Neuronal stem cell (in vitro differentiated cells): ENCODE data around the gene DPPA5.
"Not testable (repeated sequence)": the region's sequence is repeated elsewhere in the genome, so short reads cannot be mapped to it uniquely, and the experiment has no call there.

Experiments used
- DNase-seq: peaks from one replicate; pipeline ENCODE4 v3.0.0-alpha.2; 2013; ENCODE audit warnings: low spot score
- H2AFZ ChIP-seq: one replicate; pipeline ENCODE4 v1.6.1; 2013; ENCODE audit warnings: mild to moderate bottlenecking, low read length, inconsistent platforms
- H2AK5ac ChIP-seq: 2 replicates; pipeline ENCODE4 v1.6.1; 2013; ENCODE audit warnings: low read depth, mild to moderate bottlenecking, inconsistent platforms, low read length, moderate library complexity, mixed read lengths
- H2BK120ac ChIP-seq: 2 replicates; pipeline ENCODE4 v1.6.1; 2013; ENCODE audit warnings: low read depth, mild to moderate bottlenecking, inconsistent platforms, low read length, moderate library complexity, mixed read lengths
- H2BK12ac ChIP-seq: one replicate; pipeline ENCODE4 v1.6.1; 2013; ENCODE audit warnings: low read length, inconsistent platforms
- H2BK15ac ChIP-seq: 2 replicates; pipeline ENCODE4 v1.6.1; 2013; ENCODE audit warnings: mild to moderate bottlenecking, low read length, inconsistent platforms, mixed read lengths
- H2BK5ac ChIP-seq: one replicate; pipeline ENCODE4 v1.6.1; 2013; ENCODE audit warnings: inconsistent platforms, mild to moderate bottlenecking, low read length, moderate library complexity
- H3K14ac ChIP-seq: one replicate; pipeline ENCODE4 v1.6.1; 2013; ENCODE audit warnings: low read length, inconsistent platforms
- H3K18ac ChIP-seq: 2 replicates; pipeline ENCODE4 v1.6.1; 2013; ENCODE audit warnings: low read length, inconsistent platforms
- H3K23ac ChIP-seq: 2 replicates; pipeline ENCODE4 v1.6.1; 2013; ENCODE audit warnings: low read depth, mild to moderate bottlenecking, mixed read lengths, low read length, inconsistent platforms; ENCODE audit not compliant: poor library complexity
- H3K27ac ChIP-seq: replicated peaks from 3 replicates; pipeline ENCODE4 v1.5.1; 2013; ENCODE audit warnings: low read length, inconsistent platforms
- H3K27me3 ChIP-seq, 3 experiments: 2 replicates each; pipeline ENCODE4 v1.6.1; 2013; ENCODE audit warnings: low read length in 3 of 3, mild to moderate bottlenecking in 2 of 3, inconsistent platforms in 1 of 3, low read depth in 1 of 3, mixed read lengths in 1 of 3, moderate library complexity in 1 of 3; ENCODE audit not compliant: control insufficient read depth in 3 of 3, insufficient read depth in 3 of 3
- H3K36me3 ChIP-seq, 2 donors: replicated peaks in 1 of 2; 2 replicates each; pipeline ENCODE4 v1.6.1; 2013; ENCODE audit warnings: low read length in 2 of 2; ENCODE audit not compliant: control insufficient read depth in 2 of 2, insufficient read depth in 2 of 2
- H3K4ac ChIP-seq: 2 replicates; pipeline ENCODE4 v1.6.1; 2013; ENCODE audit warnings: inconsistent platforms, mild to moderate bottlenecking, low read length, moderate library complexity
- H3K4me1 ChIP-seq, 2 donors: 1 replicate in 1 of 2; 2 replicates in 1 of 2; pipeline ENCODE4 v1.6.1; 2013; ENCODE audit warnings: low read length in 2 of 2, low read depth in 1 of 2; ENCODE audit not compliant: control insufficient read depth in 2 of 2, insufficient read depth in 1 of 2
- H3K4me2 ChIP-seq: one replicate; pipeline ENCODE4 v1.6.1; 2013; ENCODE audit warnings: mild to moderate bottlenecking, low read length, inconsistent platforms; ENCODE audit not compliant: insufficient read depth, poor library complexity, severe bottlenecking
- H3K4me3 ChIP-seq, 2 donors: 2 replicates each; pipeline ENCODE4 v1.5.1; 2013; ENCODE audit warnings: low read length in 2 of 2, mild to moderate bottlenecking in 2 of 2, inconsistent platforms in 1 of 2, moderate library complexity in 1 of 2
- H3K79me1 ChIP-seq: one replicate; pipeline ENCODE4 v1.6.1; 2013; ENCODE audit warnings: low read depth, mild to moderate bottlenecking, inconsistent platforms, low read length, moderate library complexity
- H3K9ac ChIP-seq: one replicate; pipeline ENCODE4 v1.6.1; 2013; ENCODE audit warnings: mild to moderate bottlenecking, low read depth, low read length, inconsistent platforms; ENCODE audit not compliant: poor library complexity
- H3K9me3 ChIP-seq, 2 donors: replicated peaks in 1 of 2; 2 replicates each; pipeline versions ENCODE3 to v1.6.1; 2013; ENCODE audit warnings: low read length in 2 of 2, mild to moderate bottlenecking in 2 of 2, inconsistent platforms in 1 of 2, low read depth in 1 of 2, mixed read lengths in 1 of 2, moderate library complexity in 1 of 2; ENCODE audit not compliant: control insufficient read depth in 2 of 2, insufficient read depth in 1 of 2
- H4K8ac ChIP-seq: one replicate; pipeline ENCODE4 v1.6.1; 2013; ENCODE audit warnings: low read depth, mild to moderate bottlenecking, inconsistent platforms, low read length, moderate library complexity
- H4K91ac ChIP-seq: one replicate; pipeline ENCODE4 v1.6.1; 2013; ENCODE audit warnings: low read length, low read depth, mild to moderate bottlenecking, inconsistent platforms; ENCODE audit not compliant: poor library complexity
- WGBS, 2 donors: extraction: QIAGEN DNeasy Blood & Tissue Kit; methylation state at CpG; one replicate each; pipeline ENCODE4 v1.1.7; 2013; ENCODE audit warnings: missing lambda C conversion rate in 2 of 2, mixed read lengths in 1 of 2; ENCODE audit not compliant: insufficient read length in 2 of 2, insufficient replicate concordance in 1 of 2; ENCODE audit errors: extremely low coverage in 2 of 2; 5-methylcytosine and 5-hydroxymethylcytosine counted together

DPPA5 gene

GRCh38 chr6:73393278-73393677 is 39.2 kb upstream of the DPPA5 start:
- Histone ChIP-seq H3K4me3 (no peak overlapping the region), H2BK15ac (no peak overlapping the region), H2BK120ac (no peak overlapping the region), H2AK5ac (no peak overlapping the region), H3K4me1 (peaks cover 0 to 4% of the 10 kb centered on the region in 2 donors), H4K8ac (no peak overlapping the region), H3K9ac (no peak overlapping the region), H3K36me3 (no peaks in the 10 kb centered on the region), H3K9me3 (peaks cover 0 to 2% of the 10 kb centered on the region in 2 donors), H2BK5ac (no peak overlapping the region), H3K27ac (no peak overlapping the region), H3K23ac (no peak overlapping the region), H3K18ac (no peak overlapping the region), H3K14ac (no peak overlapping the region), H2AFZ (no peak overlapping the region), H3K4ac (no peak overlapping the region), H3K4me2 (no peak overlapping the region), H3K79me1 (no peaks in the 10 kb centered on the region), H3K27me3 (peaks cover 0 to 10% (median 0%) of the 10 kb centered on the region in 3 experiments), H2BK12ac (no peak overlapping the region), H4K91ac (no peak overlapping the region)
- WGBS, 2 donors = no CpG with 5 or more reads among the region's 3 CpGs
- DNase-seq = no peak

GRCh38 chr6:73392188-73392587 is 38.1 kb upstream of the DPPA5 start:
- H2AK5ac ChIP-seq, DNase-seq, H3K4me2 ChIP-seq, H2AFZ ChIP-seq, H3K4ac ChIP-seq, H3K14ac ChIP-seq, H3K23ac ChIP-seq, H2BK15ac ChIP-seq, H3K4me1 ChIP-seq, H4K8ac ChIP-seq, H3K27ac ChIP-seq, H2BK5ac ChIP-seq, H3K9me3 ChIP-seq, H3K79me1 ChIP-seq, H3K9ac ChIP-seq, H4K91ac ChIP-seq, H3K18ac ChIP-seq, H3K36me3 ChIP-seq, H2BK120ac ChIP-seq, H2BK12ac ChIP-seq, H3K4me3 ChIP-seq: not testable (repeated sequence)
- peaks cover 0 to 17% (median 0%) of the 10 kb centered on the region in 3 experiments for H3K27me3 ChIP-seq
- WGBS, 2 donors = no CpG with 5 or more reads among the region's 4 CpGs

GRCh38 chr6:73391675-73392074 is 37.6 kb upstream of the DPPA5 start:
- no CpG with 5 or more reads among the region's 2 CpGs for WGBS, 2 donors
- no peak overlapping the region for H4K8ac ChIP-seq
- H3K9me3 ChIP-seq = peaks cover 0 to 2% of the 10 kb centered on the region in 2 donors
- no peak for DNase-seq
- H3K23ac ChIP-seq = no peak overlapping the region
- no peak overlapping the region for H2BK5ac ChIP-seq
- H3K27me3 ChIP-seq = peaks cover 0 to 17% (median 0%) of the 10 kb centered on the region in 3 experiments
- H3K18ac ChIP-seq = no peak overlapping the region
- no peak overlapping the region for H3K9ac ChIP-seq
- no peaks in the 10 kb centered on the region for H3K79me1 ChIP-seq
- no peak overlapping the region for H2BK15ac ChIP-seq
- H2AFZ ChIP-seq = no peak overlapping the region
- no peak overlapping the region for H3K14ac ChIP-seq
- no peak overlapping the region for H2BK120ac ChIP-seq
- H3K36me3 ChIP-seq = no peaks in the 10 kb centered on the region
- no peak overlapping the region for H3K4me2 ChIP-seq
- no peak overlapping the region for H2BK12ac ChIP-seq
- no peak overlapping the region for H3K27ac ChIP-seq
- no peak overlapping the region for H3K4me3 ChIP-seq
- H3K4me1 ChIP-seq = peaks cover 0 to 4% of the 10 kb centered on the region in 2 donors
- H3K4ac ChIP-seq = no peak overlapping the region
- no peak overlapping the region for H2AK5ac ChIP-seq
- H4K91ac ChIP-seq = no peak overlapping the region

- no CpG with 5 or more reads among the region's 10 CpGs for whole genome bisulfite sequencing, 2 donors
- no peak overlapping the region for H3K4ac ChIP-seq
Observed at GRCh38 chr6:73389854-73390253, 35.8 kb upstream of the DPPA5 start.

More at GRCh38 chr6:73389854-73390253, 35.8 kb upstream of the DPPA5 start:
- Histone ChIP-seq H3K4me2 (no peak overlapping the region), H3K4me1 (peaks cover 0 to 4% of the 10 kb centered on the region in 2 donors), H3K23ac (no peak overlapping the region), H3K27ac (no peak overlapping the region), H4K8ac (no peak overlapping the region), H3K18ac (no peak overlapping the region), H2AK5ac (no peak overlapping the region), H3K36me3 (no peaks in the 10 kb centered on the region), H3K4me3 (no peak overlapping the region), H2BK12ac (no peak overlapping the region), H2BK15ac (no peak overlapping the region), H3K14ac (no peak overlapping the region), H3K27me3 (peaks cover 0 to 17% (median 0%) of the 10 kb centered on the region in 3 experiments), H3K79me1 (no peaks in the 10 kb centered on the region), H3K9ac (no peak overlapping the region), H4K91ac (no peak overlapping the region), H2BK5ac (no peak overlapping the region), H2BK120ac (no peak overlapping the region), H3K9me3 (peaks cover 0 to under 1% of the 10 kb centered on the region in 2 donors), H2AFZ (no peak overlapping the region)
- no peak for DNase-seq
